Measurements from ENCODE around the gene PGA3. TPM values are rescaled to one million over a fixed set of nuclear protein-coding genes. Genes with fewer than 3 reads are reported as not detected.
"Not testable (repeated sequence)": the region's sequence is repeated elsewhere in the genome, so short reads cannot be mapped to it uniquely, and the experiment has no call there.

Gene PGA3
- total and polyA plus RNA-seq, 10 donors, result 0.33 to 2.6 (median 0.61) TPM; not detected in 3

GRCh38 chr11:61164606-61165424 lies 38.5 kb upstream of the PGA3 start:
- Histone ChIP-seq H3K9me3 (no peaks in the 10 kb centered on the region), H3K4me3 (peak overlapping the region in 1 of 8 donors; percentile 85), H3K4me1 (peaks cover 11 to 73% (median 58%) of the 10 kb centered on the region in 6 donors), H3K36me3 (no peaks in the 10 kb centered on the region), H3K27ac (peak overlapping the region; percentile 19 to 99 (median 98)), H3K27me3 (replicated peaks in 1 of 7) (no peaks in the 10 kb centered on the region)
- no peak for DNase-seq
- intact Hi-C loops (cut with DNase I; ENCODE audit: low total_unique reads), result no loop called here
- TF ChIP-seq CTCF (IDR thresholded peaks at IDR 0.05 in 8 of 11, conservative IDR thresholded peaks at IDR 0.05 in 3 of 11), result no peak
- no peak for TF ChIP-seq POLR2A (IDR thresholded peaks at IDR 0.05)
- no peak for TF ChIP-seq POLR2AphosphoS5 (IDR thresholded peaks at IDR 0.05)
- WGBS, 5 donors, result 66 to 83% (median 74%) methylated on average over 13 of the region's 13 CpGs

- 22 to 71% (median 70%) methylated on average over 1 to 3 of the region's 7 CpGs for WGBS, 5 donors
- H3K9me3 ChIP-seq; DNase-seq; intact Hi-C loops (cut with DNase I; ENCODE audit: low total_unique reads); H3K36me3 ChIP-seq; H3K27me3 ChIP-seq (replicated peaks in 1 of 7); H3K4me3 ChIP-seq: not testable (repeated sequence)
- Histone ChIP-seq H3K4me1 (peaks cover 9 to 63% (median 48%) of the 10 kb centered on the region in 6 donors), H3K27ac (peak overlapping the region in 3 of 8 donors; percentile 99)
Observed at GRCh38 chr11:61165785-61166184, 37.5 kb upstream of the PGA3 start.

- H3K27me3 ChIP-seq (replicated peaks in 1 of 7); intact Hi-C loops (cut with DNase I; ENCODE audit: low total_unique reads); DNase-seq; H3K4me3 ChIP-seq; H3K9me3 ChIP-seq; H3K36me3 ChIP-seq: not testable (repeated sequence)
- Histone ChIP-seq H3K4me1 (peaks cover 9 to 63% (median 47%) of the 10 kb centered on the region in 6 donors), H3K27ac (peak overlapping the region in 1 of 8 donors; percentile 38)
- 80 to 89% (median 86%) methylated on average over 1 to 24 of the region's 31 CpGs for WGBS, 5 donors
Observed at GRCh38 chr11:61166331-61166730, 37.0 kb upstream of the PGA3 start.

- 87 to 93% (median 88%) methylated on average over 9 of the region's 9 CpGs for WGBS, 5 donors
- H3K9me3 ChIP-seq, result peaks cover 0 to 6% (median 2%) of the 10 kb centered on the region in 8 donors
- H3K4me3 ChIP-seq, result peak overlapping the region in 1 of 8 donors; percentile 21
- peaks cover 0 to 61% (median 43%) of the 10 kb centered on the region in 6 donors for H3K4me1 ChIP-seq
- peak overlapping the region in 4 of 8 donors; percentile 49 to 72 (median 60) for H3K27ac ChIP-seq
- no peaks in the 10 kb centered on the region for H3K27me3 ChIP-seq (replicated peaks in 1 of 7)
- DNase-seq, result no peak
- TF ChIP-seq CTCF (IDR thresholded peaks at IDR 0.05 in 8 of 11, conservative IDR thresholded peaks at IDR 0.05 in 3 of 11) (no peak), POLR2A (IDR thresholded peaks at IDR 0.05) (no peak), POLR2AphosphoS5 (IDR thresholded peaks at IDR 0.05) (no peak)
- intact Hi-C loops (cut with DNase I; ENCODE audit: low total_unique reads), result no loop called here
- H3K36me3 ChIP-seq, result no peaks in the 10 kb centered on the region
Observed at GRCh38 chr11:61168042-61168688, 35.1 kb upstream of the PGA3 start.

GRCh38 chr11:61168800-61169199 lies 34.5 kb upstream of the PGA3 start:
- H3K4me1 ChIP-seq, result peaks cover 0 to 55% (median 40%) of the 10 kb centered on the region in 6 donors
- H3K27ac ChIP-seq, result peak overlapping the region in 2 of 8 donors; percentile 11 to 72
- TF ChIP-seq POLR2AphosphoS5 (IDR thresholded peaks at IDR 0.05) (no peak), CTCF (IDR thresholded peaks at IDR 0.05 in 8 of 11, conservative IDR thresholded peaks at IDR 0.05 in 3 of 11) (no peak), POLR2A (IDR thresholded peaks at IDR 0.05) (no peak)
- no peaks in the 10 kb centered on the region for H3K27me3 ChIP-seq (replicated peaks in 1 of 7)
- peak overlapping the region in 1 of 8 donors; percentile 21 for H3K4me3 ChIP-seq
- no peak for DNase-seq
- intact Hi-C loops (cut with DNase I; ENCODE audit: low total_unique reads), result no loop called here
- WGBS, 5 donors, result 44 to 89% (median 69%) methylated on average over 1 of the region's 1 CpG
- H3K9me3 ChIP-seq, result peaks cover 0 to 6% (median 2%) of the 10 kb centered on the region in 8 donors
- no peaks in the 10 kb centered on the region for H3K36me3 ChIP-seq

Data from spleen (tissue), 11 donors.